ENCODE data around the gene LMAN1L.

Gene LMAN1L

GRCh38 chr15:74816624-74817369 is 4.2 kb downstream of the LMAN1L start:
- DNase-seq (ENCODE audit: low read depth in 2 of 2) = no peak

GRCh38 chr15:74817370-74817737 is 4.7 kb downstream of the LMAN1L start:
- DNase-seq (ENCODE audit: low read depth in 2 of 2) = no peak

- DNase-seq (ENCODE audit: low read depth in 2 of 2) = no peak
Measured at GRCh38 chr15:74820056-74820455, 7.4 kb downstream of the LMAN1L start.

- no peak for DNase-seq (ENCODE audit: low read depth in 2 of 2)
Measured at GRCh38 chr15:74821091-74821789, 8.6 kb downstream of the LMAN1L start.

GRCh38 chr15:74821790-74822158 is 9.1 kb downstream of the LMAN1L start:
- DNase-seq (ENCODE audit: low read depth in 2 of 2) = no peak

GRCh38 chr15:74822233-74822632 is 9.6 kb downstream of the LMAN1L start:
- no peak for DNase-seq (ENCODE audit: low read depth in 2 of 2)

- no peak for DNase-seq (ENCODE audit: low read depth in 2 of 2)
Measured at GRCh38 chr15:74823324-74823723, 10.7 kb downstream of the LMAN1L start.

GRCh38 chr15:74824976-74825375 is 12.3 kb downstream of the LMAN1L start:
- no peak for DNase-seq (ENCODE audit: low read depth in 2 of 2)

- no peak for DNase-seq (ENCODE audit: low read depth in 2 of 2)
Measured at GRCh38 chr15:74825866-74826265, 13.2 kb downstream of the LMAN1L start.

- DNase-seq (ENCODE audit: low read depth in 2 of 2) = no peak
Measured at GRCh38 chr15:74826364-74826819, 13.8 kb downstream of the LMAN1L start, which contains the start of gene CPLX3. TSS of gene CPLX3 (plus strand) at chr15:74826627. CDS start at chr15:74826704, 77 bp downstream.

GRCh38 chr15:74826921-74827320 is 14.3 kb downstream of the LMAN1L start:
- DNase-seq (ENCODE audit: low read depth in 2 of 2) = no peak

GRCh38 chr15:74827614-74828013 is 15.0 kb downstream of the LMAN1L start:
- no peak for DNase-seq (ENCODE audit: low read depth in 2 of 2)

- DNase-seq (ENCODE audit: low read depth in 2 of 2) = no peak
Measured at GRCh38 chr15:74828835-74829234, 16.2 kb downstream of the LMAN1L start.

- no peak for DNase-seq (ENCODE audit: low read depth in 2 of 2)
Measured at GRCh38 chr15:74829486-74829885, 16.9 kb downstream of the LMAN1L start.

- DNase-seq (ENCODE audit: low read depth in 2 of 2) = no peak
Measured at GRCh38 chr15:74829991-74830390, 17.4 kb downstream of the LMAN1L start.

- no peak for DNase-seq (ENCODE audit: low read depth in 2 of 2)
Measured at GRCh38 chr15:74830868-74831267, 18.2 kb downstream of the LMAN1L start.

- DNase-seq (ENCODE audit: low read depth in 2 of 2) = no peak
Measured at GRCh38 chr15:74831813-74832495, 19.3 kb downstream of the LMAN1L start.

- no peak for DNase-seq (ENCODE audit: low read depth in 2 of 2)
Measured at GRCh38 chr15:74832826-74833225, 20.2 kb downstream of the LMAN1L start.

GRCh38 chr15:74833376-74834107 is 20.9 kb downstream of the LMAN1L start:
- no peak for DNase-seq (ENCODE audit: low read depth in 2 of 2)

- DNase-seq (ENCODE audit: low read depth in 2 of 2) = no peak
Measured at GRCh38 chr15:74835312-74835823, 22.7 kb downstream of the LMAN1L start.

GRCh38 chr15:74836846-74837245 is 24.2 kb downstream of the LMAN1L start:
- DNase-seq (ENCODE audit: low read depth in 2 of 2) = no peak

All from stimulated activated CD8-positive, alpha-beta memory T cell treated with anti-CD3 and anti-CD28 coated beads, Interleukin-15, amount 100 ng/mL, for 4 hours (primary cell).